ENCODE data around the gene UBXN10.

DNA sequence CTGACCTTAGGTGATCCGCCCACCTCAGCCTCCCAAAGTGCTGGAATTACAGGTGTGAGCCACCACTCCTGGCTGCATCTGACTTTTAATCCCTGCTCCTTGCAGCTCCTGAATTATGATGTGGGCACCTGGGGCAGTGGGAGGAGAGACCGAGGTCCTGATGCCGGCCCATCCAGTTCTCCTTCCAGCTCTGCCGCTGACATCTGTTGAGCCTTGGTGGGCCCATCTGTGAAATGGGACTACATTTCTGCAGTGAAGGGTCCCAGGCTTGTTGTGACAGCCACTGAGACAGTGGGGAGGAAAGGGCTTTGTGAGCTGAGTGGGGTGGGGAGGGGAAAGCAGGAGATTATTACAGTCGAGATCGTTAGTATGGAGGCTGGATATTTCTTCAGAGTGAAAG is 34.9 kb upstream of the UBXN10 start:
- TF ChIP-seq, protein P1, sequence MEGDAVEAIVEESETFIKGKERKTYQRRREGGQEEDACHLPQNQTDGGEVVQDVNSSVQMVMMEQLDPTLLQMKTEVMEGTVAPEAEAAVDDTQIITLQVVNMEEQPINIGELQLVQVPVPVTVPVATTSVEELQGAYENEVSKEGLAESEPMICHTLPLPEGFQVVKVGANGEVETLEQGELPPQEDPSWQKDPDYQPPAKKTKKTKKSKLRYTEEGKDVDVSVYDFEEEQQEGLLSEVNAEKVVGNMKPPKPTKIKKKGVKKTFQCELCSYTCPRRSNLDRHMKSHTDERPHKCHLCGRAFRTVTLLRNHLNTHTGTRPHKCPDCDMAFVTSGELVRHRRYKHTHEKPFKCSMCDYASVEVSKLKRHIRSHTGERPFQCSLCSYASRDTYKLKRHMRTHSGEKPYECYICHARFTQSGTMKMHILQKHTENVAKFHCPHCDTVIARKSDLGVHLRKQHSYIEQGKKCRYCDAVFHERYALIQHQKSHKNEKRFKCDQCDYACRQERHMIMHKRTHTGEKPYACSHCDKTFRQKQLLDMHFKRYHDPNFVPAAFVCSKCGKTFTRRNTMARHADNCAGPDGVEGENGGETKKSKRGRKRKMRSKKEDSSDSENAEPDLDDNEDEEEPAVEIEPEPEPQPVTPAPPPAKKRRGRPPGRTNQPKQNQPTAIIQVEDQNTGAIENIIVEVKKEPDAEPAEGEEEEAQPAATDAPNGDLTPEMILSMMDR (IDR thresholded peaks at IDR 0.05 in 8 of 11, conservative IDR thresholded peaks at IDR 0.05 in 3 of 11): no peak
- no peak for TF ChIP-seq POLR2AphosphoS5 (IDR thresholded peaks at IDR 0.05)
- no peak for TF ChIP-seq POLR2A (IDR thresholded peaks at IDR 0.05)

Data from spleen (tissue), 7 donors.